Central memory CD8-positive, alpha-beta T cell (primary cell): ENCODE measurements around the gene FBXW5.

ENCODE experiments used
- ATAC-seq: fragments of 150-1000 bp; cut with Tn5 transposase; replicated peaks from 2 replicates; pipeline ENCODE4 v1.10.0; 2022; ENCODE audit warnings: mild to moderate bottlenecking, moderate FRiP score, moderate number of reproducible peaks; ENCODE audit not compliant: poor library complexity, severe bottlenecking; ENCODE audit errors: extremely low read depth
- DNase-seq, 2 donors: peaks; one replicate each; pipeline ENCODE4 v3.0.0; 2021; ENCODE audit warnings: low spot score in 2 of 2
- H3K27ac Mint-ChIP-seq: one replicate; pipeline ENCODE4 v1.8.0; 2022; ENCODE audit warnings: low read depth, mild to moderate bottlenecking, moderate library complexity, mixed read lengths
- H3K27me3 Mint-ChIP-seq: one replicate; pipeline ENCODE4 v1.8.0; 2022; ENCODE audit warnings: mixed read lengths
- H3K36me3 Mint-ChIP-seq: one replicate; pipeline ENCODE4 v1.8.0; 2022; ENCODE audit warnings: mild to moderate bottlenecking, moderate library complexity, mixed read lengths; ENCODE audit not compliant: insufficient read depth
- H3K4me1 Mint-ChIP-seq: one replicate; pipeline ENCODE4 v1.8.0; 2022; ENCODE audit warnings: mixed read lengths
- H3K4me3 Mint-ChIP-seq: one replicate; pipeline ENCODE4 v1.8.0; 2022; ENCODE audit warnings: mild to moderate bottlenecking, moderate library complexity, mixed read lengths
- H3K9me3 Mint-ChIP-seq: one replicate; pipeline ENCODE4 v1.8.0; 2022; ENCODE audit warnings: mixed read lengths

The FBXW5 gene

DNA sequence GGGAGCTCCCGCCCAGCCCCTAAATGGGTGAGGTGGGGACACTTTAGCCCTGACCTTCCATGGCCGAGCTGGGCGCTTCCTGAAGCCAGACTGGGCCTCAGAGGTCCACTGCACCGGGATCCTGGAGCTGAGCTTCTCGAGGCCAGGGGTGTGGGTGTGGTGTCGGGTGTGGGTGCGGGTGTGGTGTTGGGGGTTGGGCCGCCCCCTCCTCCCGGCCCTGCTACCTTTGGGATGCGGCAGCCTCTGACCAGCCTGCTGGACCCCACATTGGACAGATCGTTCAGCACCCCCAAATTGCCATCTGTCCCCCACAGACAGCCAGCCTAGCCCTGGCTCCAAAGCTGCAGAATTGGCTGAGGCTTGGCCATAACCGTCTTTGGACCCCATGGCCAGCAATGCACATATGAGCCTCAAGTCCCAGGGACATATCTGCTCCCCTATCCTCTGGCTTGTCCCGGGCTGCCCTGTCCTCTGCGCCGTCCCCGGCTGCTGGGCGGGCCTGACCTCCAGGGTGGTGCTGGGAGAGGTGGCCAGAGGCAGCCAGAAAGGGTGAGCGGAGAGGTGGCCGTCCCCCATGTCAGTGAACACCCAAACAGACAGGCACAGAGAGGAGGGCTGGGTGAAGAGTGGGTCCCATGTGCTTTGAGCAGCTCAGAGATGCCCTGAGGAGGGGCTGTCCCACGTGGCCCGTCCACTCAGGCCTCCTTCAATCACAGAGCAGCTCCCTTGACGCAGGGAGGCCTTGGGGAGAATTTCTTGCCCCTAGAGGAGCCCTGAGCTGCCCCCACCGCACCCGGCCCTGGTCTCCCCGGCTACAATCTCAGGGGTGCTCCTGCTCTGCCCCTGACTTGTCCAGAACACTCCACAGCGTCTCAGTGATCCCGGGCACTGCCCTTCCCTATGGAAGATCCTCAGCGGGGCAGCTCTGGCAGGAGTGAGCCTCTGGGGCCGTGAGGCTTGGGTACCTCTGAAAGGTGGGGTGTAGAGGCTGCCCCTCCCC lies 29.4 kb upstream of the FBXW5 start:
- Mint-ChIP-seq H3K27ac (no peak overlapping the region), H3K36me3 (peaks cover 1% of the 10 kb centered on the region), H3K4me1 (peaks cover 28% of the 10 kb centered on the region), H3K4me3 (no peak overlapping the region), H3K9me3 (no peaks in the 10 kb centered on the region), H3K27me3 (no peaks in the 10 kb centered on the region)
- DNase-seq (no peak), ATAC-seq (no peak)

DNA sequence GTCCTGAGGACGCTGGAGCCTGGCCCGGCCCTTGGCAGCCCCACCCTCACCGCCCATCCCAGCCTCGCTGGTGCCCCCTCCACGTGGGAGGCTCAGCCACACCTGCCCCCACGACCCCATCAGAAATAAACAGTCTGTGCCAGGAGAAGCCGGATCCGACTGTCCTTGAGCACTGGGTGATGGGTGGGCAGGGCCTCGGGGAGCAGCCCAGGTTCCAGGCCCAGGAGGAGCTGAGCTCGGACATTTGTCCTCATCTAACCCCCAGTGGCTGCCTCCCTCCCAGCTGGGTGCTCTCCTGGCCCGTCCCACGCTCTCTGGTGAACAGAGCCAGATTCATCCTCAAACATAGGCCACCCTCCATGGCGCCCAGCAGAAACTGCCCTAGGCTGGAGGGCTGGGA lies 28.2 kb upstream of the FBXW5 start:
- H3K9me3 Mint-ChIP-seq, result no peaks in the 10 kb centered on the region
- no peak for DNase-seq
- H3K27me3 Mint-ChIP-seq, result no peaks in the 10 kb centered on the region
- ATAC-seq, result no peak
- H3K4me1 Mint-ChIP-seq, result peaks cover 28% of the 10 kb centered on the region
- H3K36me3 Mint-ChIP-seq, result peaks cover 3% of the 10 kb centered on the region
- no peak overlapping the region for H3K4me3 Mint-ChIP-seq
- no peak overlapping the region for H3K27ac Mint-ChIP-seq

- no peak for DNase-seq
- peaks cover 30% of the 10 kb centered on the region for H3K4me1 Mint-ChIP-seq
- ATAC-seq, result no peak
- H3K36me3 Mint-ChIP-seq, result peaks cover 4% of the 10 kb centered on the region
- H3K27ac Mint-ChIP-seq, result no peak overlapping the region
- H3K27me3 Mint-ChIP-seq, result no peaks in the 10 kb centered on the region
- no peak overlapping the region for H3K4me3 Mint-ChIP-seq
- H3K9me3 Mint-ChIP-seq, result no peaks in the 10 kb centered on the region
These were observed 27.8 kb upstream of the FBXW5 start for GRCh38 chr9:136972335-136972734.

GRCh38 chr9:136971746-136972145 lies 27.2 kb upstream of the FBXW5 start:
- peaks cover 34% of the 10 kb centered on the region for H3K4me1 Mint-ChIP-seq
- H3K9me3 Mint-ChIP-seq, result no peaks in the 10 kb centered on the region
- no peak for ATAC-seq
- no peak overlapping the region for H3K4me3 Mint-ChIP-seq
- H3K27me3 Mint-ChIP-seq, result no peaks in the 10 kb centered on the region
- H3K27ac Mint-ChIP-seq, result no peak overlapping the region
- peaks cover 6% of the 10 kb centered on the region for H3K36me3 Mint-ChIP-seq
- no peak for DNase-seq

GRCh38 chr9:136970361-136970760 lies 25.8 kb upstream of the FBXW5 start:
- H3K4me3 Mint-ChIP-seq, result no peak overlapping the region
- H3K4me1 Mint-ChIP-seq, result peaks cover 32% of the 10 kb centered on the region
- DNase-seq, result no peak
- ATAC-seq, result no peak
- H3K36me3 Mint-ChIP-seq, result peaks cover 11% of the 10 kb centered on the region
- no peaks in the 10 kb centered on the region for H3K9me3 Mint-ChIP-seq
- H3K27ac Mint-ChIP-seq, result no peak overlapping the region
- no peaks in the 10 kb centered on the region for H3K27me3 Mint-ChIP-seq

- DNase-seq (no peak), ATAC-seq (no peak)
- no peak overlapping the region for H3K27ac Mint-ChIP-seq
- H3K4me1 Mint-ChIP-seq, result peaks cover 29% of the 10 kb centered on the region
- H3K27me3 Mint-ChIP-seq, result no peaks in the 10 kb centered on the region
- peaks cover 11% of the 10 kb centered on the region for H3K36me3 Mint-ChIP-seq
- H3K4me3 Mint-ChIP-seq, result no peak overlapping the region
- H3K9me3 Mint-ChIP-seq, result no peaks in the 10 kb centered on the region
These were observed 25.2 kb upstream of the FBXW5 start for GRCh38 chr9:136969774-136970173.

- Mint-ChIP-seq H3K27ac (no peak overlapping the region), H3K4me3 (no peak overlapping the region), H3K27me3 (no peaks in the 10 kb centered on the region), H3K4me1 (peaks cover 32% of the 10 kb centered on the region), H3K36me3 (peaks cover 11% of the 10 kb centered on the region), H3K9me3 (no peaks in the 10 kb centered on the region)
- ATAC-seq (no peak), DNase-seq (no peak)
These were observed 24.6 kb upstream of the FBXW5 start for GRCh38 chr9:136969150-136969549.

DNA sequence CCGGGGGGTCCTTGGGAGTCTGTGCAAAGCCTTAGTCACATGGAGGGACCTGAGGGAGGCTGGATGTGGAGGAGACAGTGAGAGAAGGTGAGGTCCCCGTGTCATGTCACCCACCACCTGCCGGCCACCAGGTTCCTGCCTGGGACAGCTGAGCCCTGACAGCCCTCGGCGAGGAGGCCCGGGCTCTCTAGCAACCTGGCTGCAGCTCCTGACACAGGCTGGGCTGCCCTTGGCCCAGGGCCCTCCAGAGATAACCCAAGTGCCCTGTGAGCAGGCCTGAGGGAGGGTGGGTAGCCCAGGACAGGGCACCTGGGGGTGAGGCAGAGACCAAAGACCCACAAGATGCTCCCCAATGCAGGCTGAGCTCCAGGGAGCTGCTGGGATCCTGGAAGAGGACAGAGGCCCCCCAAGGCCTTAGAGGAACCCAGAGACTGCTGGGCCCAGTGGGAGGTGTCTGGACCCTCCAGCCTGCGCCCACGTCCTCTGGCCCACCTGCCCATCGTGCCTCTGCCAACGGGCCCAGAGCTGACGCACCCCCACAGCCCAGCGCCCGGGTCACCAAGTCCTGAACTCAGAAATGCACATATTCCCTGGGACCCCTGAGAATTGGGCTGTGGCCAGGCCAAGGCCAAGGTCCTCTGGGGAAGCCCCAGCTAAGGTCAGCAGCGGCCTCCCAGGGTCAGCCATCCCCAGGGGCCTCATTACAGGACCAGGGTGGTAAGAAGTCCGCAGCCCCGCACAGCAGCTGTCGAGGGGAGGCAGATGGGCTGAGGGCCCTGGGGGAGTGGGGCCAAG lies 24.0 kb upstream of the FBXW5 start:
- DNase-seq (no peak), ATAC-seq (no peak)
- H3K9me3 Mint-ChIP-seq, result no peaks in the 10 kb centered on the region
- peaks cover 11% of the 10 kb centered on the region for H3K36me3 Mint-ChIP-seq
- H3K4me3 Mint-ChIP-seq, result no peak overlapping the region
- no peaks in the 10 kb centered on the region for H3K27me3 Mint-ChIP-seq
- H3K27ac Mint-ChIP-seq, result no peak overlapping the region
- H3K4me1 Mint-ChIP-seq, result peaks cover 32% of the 10 kb centered on the region

- peak overlapping the region; percentile 77 for H3K4me3 Mint-ChIP-seq
- H3K9me3 Mint-ChIP-seq, result no peaks in the 10 kb centered on the region
- peak overlapping the region; percentile 93 for H3K27ac Mint-ChIP-seq
- H3K27me3 Mint-ChIP-seq, result no peaks in the 10 kb centered on the region
- DNase-seq (peak in 1 of 2 donors; percentile 51), ATAC-seq (peak; percentile 76)
- peaks cover 11% of the 10 kb centered on the region for H3K36me3 Mint-ChIP-seq
- peaks cover 52% of the 10 kb centered on the region for H3K4me1 Mint-ChIP-seq
These were observed 21.4 kb upstream of the FBXW5 start for GRCh38 chr9:136965771-136966484.

- H3K27ac Mint-ChIP-seq, result peak overlapping the region; percentile 93
- no peaks in the 10 kb centered on the region for H3K9me3 Mint-ChIP-seq
- ATAC-seq (no peak), DNase-seq (no peak)
- H3K27me3 Mint-ChIP-seq, result no peaks in the 10 kb centered on the region
- H3K4me1 Mint-ChIP-seq, result peaks cover 56% of the 10 kb centered on the region
- H3K4me3 Mint-ChIP-seq, result no peak overlapping the region
- peaks cover 12% of the 10 kb centered on the region for H3K36me3 Mint-ChIP-seq
These were observed 20.4 kb upstream of the FBXW5 start for GRCh38 chr9:136964833-136965422.

DNA sequence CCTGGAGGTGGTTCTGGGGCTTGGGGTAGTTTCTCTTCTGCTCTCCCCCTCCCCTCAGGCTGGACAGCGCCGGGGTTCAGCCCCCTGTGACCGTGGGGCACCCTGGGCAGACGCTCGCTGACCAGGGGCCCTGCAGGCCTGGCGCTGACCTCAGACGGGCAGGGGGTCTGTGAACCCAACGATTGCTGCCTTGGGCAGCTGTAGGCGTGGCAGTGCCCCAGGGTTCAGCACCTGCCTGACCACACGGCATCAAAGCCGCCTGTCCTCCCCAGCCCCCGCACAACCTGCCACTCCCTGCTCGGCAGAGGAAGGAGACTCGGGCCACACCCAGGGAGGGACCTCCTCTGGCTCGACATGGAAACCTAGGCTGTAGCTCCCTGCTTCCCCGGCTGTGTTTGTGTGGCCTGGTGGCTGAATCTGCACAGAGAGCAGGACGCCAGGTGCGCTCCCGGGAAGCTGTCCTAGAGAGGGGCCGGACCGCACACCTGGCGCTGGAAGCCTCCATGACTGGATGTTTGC lies 19.7 kb upstream of the FBXW5 start:
- Mint-ChIP-seq H3K4me1 (peaks cover 57% of the 10 kb centered on the region), H3K27ac (no peak overlapping the region), H3K27me3 (no peaks in the 10 kb centered on the region)

GRCh38 chr9:136963751-136964150 lies 19.2 kb upstream of the FBXW5 start:
- Mint-ChIP-seq H3K9me3 (no peaks in the 10 kb centered on the region), H3K27me3 (no peaks in the 10 kb centered on the region), H3K27ac (no peak overlapping the region), H3K36me3 (peaks cover 12% of the 10 kb centered on the region), H3K4me1 (peaks cover 62% of the 10 kb centered on the region), H3K4me3 (peak overlapping the region; percentile 13)
- no peak for ATAC-seq
- DNase-seq, result no peak

More for the DNA sequence above, 19.7 kb upstream of the FBXW5 start:
- ATAC-seq (no peak), DNase-seq (no peak)
- Mint-ChIP-seq H3K4me3 (no peak overlapping the region), H3K36me3 (peaks cover 12% of the 10 kb centered on the region), H3K9me3 (no peaks in the 10 kb centered on the region)
